GM20431 (cell line): ENCODE results near the gene REM2.

Source experiments
- in situ Hi-C: fragments of 300-500 bp; cut with MseI, MboI; formaldehyde crosslinking; loops from one replicate; pipeline ENCODE4 v1.15.0; 2020; ENCODE audit warnings: low sequenced_read_pairs; ENCODE audit not compliant: unreplicated experiment

REM2 gene, protein sequence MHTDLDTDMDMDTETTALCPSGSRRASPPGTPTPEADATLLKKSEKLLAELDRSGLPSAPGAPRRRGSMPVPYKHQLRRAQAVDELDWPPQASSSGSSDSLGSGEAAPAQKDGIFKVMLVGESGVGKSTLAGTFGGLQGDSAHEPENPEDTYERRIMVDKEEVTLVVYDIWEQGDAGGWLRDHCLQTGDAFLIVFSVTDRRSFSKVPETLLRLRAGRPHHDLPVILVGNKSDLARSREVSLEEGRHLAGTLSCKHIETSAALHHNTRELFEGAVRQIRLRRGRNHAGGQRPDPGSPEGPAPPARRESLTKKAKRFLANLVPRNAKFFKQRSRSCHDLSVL

GRCh38 chr14:22883173-22883976, at the start of gene REM2:
REM2 (plus strand) TSS chr14:22883222; CDS start chr14:22883288, 66 bp downstream.
- in situ Hi-C loops: no loop called here

DNA sequence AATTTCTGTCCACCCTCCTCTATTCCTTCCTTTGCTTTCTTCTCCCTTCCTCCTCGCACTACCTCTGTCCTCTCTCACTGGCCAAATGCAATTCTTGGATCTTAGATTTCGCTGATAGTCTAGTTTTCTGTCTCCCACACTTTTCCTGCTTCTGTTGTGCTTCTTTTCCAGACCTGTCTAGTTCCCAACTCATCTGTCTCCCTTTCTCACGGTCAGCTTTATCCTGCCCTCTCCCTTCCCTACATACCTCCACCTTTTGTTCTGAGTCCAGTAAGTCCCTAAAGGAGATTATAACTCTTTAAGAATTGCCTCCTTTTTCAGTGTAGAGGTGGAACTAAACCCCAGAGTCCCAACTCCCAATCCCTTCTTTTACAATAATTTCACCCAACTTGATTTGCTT, 47.5 kb upstream of the REM2 start:
- in situ Hi-C loops: loop anchor here (25.0 kb wide), 1 partner anchor 448 kb away; no protein-coding TSS in a partner anchor

DNA sequence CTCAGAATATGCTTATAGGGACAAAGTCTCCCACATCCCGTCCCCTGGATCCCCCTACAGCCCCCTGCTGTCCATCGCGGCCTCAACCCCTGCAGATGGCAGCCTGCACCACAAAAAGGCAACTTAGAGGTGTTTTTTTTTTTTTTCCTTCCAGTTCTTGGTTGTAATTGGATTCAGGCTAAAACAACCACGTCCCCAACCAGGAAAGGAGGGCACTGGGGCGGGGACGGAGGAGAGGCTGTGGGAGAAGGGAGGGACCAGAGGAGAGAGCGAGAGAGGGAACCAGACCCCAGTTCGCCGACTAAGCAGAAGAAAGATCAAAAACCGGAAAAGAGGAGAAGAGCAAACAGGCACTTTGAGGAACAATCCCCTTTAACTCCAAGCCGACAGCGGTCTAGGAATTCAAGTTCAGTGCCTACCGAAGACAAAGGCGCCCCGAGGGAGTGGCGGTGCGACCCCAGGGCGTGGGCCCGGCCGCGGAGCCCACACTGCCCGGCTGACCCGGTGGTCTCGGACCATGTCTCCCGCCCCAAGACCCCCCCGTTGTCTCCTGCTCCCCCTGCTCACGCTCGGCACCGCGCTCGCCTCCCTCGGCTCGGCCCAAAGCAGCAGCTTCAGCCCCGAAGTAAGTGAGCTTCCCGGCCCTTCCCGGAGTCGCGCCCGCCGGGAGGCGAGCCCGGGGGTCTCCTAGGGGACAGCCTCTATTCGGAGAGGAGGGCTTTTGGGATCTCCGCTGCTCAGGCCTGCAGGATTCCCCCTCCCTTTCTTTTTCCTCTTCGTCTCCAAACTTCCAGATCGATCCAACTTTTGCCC, 46.5 kb upstream of the REM2 start, which contains the start of gene MMP14:
Gene MMP14, plus strand, starts transcription at position 285 of the 813 bp plus-strand sequence. Its CDS starts 233 bp downstream, at position 518.
- in situ Hi-C loops: loop anchor here (25.0 kb wide), 1 partner anchor 449 kb away; no protein-coding TSS in a partner anchor

- in situ Hi-C loops: loop anchor here (25.0 kb wide), 1 partner anchor 450 kb away; no protein-coding TSS in a partner anchor
Measured at GRCh38 chr14:22837114-22837749, 45.8 kb upstream of the REM2 start.

- in situ Hi-C loops: loop anchor here (25.0 kb wide), 1 partner anchor 451 kb away; no protein-coding TSS in a partner anchor
Measured at GRCh38 chr14:22837750-22838538, 45.1 kb upstream of the REM2 start.

DNA sequence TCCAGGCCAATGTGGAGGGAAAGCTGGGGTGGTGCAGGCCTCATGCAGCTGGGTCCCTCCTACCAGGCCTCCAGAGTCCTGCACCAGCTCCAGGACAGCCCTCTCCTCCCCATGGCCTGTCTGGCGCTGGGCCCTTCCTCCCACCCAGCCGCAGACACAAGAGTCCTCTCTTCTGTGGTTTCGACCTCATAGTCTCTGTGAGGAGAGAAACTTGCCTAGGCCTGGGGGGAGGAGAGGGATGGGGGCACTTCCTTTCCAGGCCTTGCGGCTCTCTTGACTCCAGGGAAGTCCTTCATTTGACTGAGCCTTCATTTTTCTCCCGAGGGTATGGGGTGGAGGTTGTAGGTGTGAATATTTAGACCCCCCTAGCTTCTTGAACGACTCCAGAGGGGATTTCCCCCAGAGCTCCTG, 44.4 kb upstream of the REM2 start:
- in situ Hi-C loops: loop anchor here (25.0 kb wide), 1 partner anchor 451 kb away; no protein-coding TSS in a partner anchor

GRCh38 chr14:22839159-22839779, 43.8 kb upstream of the REM2 start:
- in situ Hi-C loops: loop anchor here (25.0 kb wide), 1 partner anchor 452 kb away; no protein-coding TSS in a partner anchor

DNA sequence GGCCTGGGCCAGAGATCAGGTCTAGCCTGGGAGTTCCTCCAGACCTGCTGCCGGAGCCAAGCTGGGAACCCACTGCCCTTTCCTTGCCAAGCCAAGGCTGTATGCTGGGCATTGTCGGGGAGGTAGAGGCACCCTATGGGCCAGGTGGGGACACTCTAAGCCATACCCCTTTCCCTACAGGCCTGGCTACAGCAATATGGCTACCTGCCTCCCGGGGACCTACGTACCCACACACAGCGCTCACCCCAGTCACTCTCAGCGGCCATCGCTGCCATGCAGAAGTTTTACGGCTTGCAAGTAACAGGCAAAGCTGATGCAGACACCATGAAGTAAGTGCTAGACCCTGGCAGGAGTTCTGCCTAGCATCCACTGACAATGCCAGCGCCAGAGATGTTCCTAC, 41.7 kb upstream of the REM2 start:
- in situ Hi-C loops: loop anchor here (25.0 kb wide), 1 partner anchor 454 kb away; no protein-coding TSS in a partner anchor

- in situ Hi-C loops: loop anchor here (25.0 kb wide), 1 partner anchor 454 kb away; no protein-coding TSS in a partner anchor
Measured at GRCh38 chr14:22841769-22842168, 41.3 kb upstream of the REM2 start.

- in situ Hi-C loops: loop anchor here (25.0 kb wide), 1 partner anchor 455 kb away; no protein-coding TSS in a partner anchor
Measured at GRCh38 chr14:22842211-22843122, 40.6 kb upstream of the REM2 start.

GRCh38 chr14:22843123-22843925, 39.7 kb upstream of the REM2 start:
- in situ Hi-C loops: loop anchor here (25.0 kb wide), 1 partner anchor 456 kb away; no protein-coding TSS in a partner anchor

- in situ Hi-C loops: loop anchor here (25.0 kb wide), 1 partner anchor 457 kb away; no protein-coding TSS in a partner anchor
Measured at GRCh38 chr14:22844221-22845102, 38.6 kb upstream of the REM2 start.

- in situ Hi-C loops: loop anchor here (25.0 kb wide), 1 partner anchor 458 kb away; no protein-coding TSS in a partner anchor
Measured at GRCh38 chr14:22845103-22845394, 38.0 kb upstream of the REM2 start.

DNA sequence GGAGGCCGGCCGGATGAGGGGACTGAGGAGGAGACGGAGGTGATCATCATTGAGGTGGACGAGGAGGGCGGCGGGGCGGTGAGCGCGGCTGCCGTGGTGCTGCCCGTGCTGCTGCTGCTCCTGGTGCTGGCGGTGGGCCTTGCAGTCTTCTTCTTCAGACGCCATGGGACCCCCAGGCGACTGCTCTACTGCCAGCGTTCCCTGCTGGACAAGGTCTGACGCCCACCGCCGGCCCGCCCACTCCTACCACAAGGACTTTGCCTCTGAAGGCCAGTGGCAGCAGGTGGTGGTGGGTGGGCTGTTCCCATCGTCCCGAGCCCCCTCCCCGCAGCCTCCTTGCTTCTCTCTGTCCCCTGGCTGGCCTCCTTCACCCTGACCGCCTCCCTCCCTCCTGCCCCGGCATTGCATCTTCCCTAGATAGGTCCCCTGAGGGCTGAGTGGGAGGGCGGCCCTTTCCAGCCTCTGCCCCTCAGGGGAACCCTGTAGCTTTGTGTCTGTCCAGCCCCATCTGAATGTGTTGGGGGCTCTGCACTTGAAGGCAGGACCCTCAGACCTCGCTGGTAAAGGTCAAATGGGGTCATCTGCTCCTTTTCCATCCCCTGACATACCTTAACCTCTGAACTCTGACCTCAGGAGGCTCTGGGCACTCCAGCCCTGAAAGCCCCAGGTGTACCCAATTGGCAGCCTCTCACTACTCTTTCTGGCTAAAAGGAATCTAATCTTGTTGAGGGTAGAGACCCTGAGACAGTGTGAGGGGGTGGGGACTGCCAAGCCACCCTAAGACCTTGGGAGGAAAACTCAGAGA, 37.0 kb upstream of the REM2 start:
- in situ Hi-C loops: loop anchor here (25.0 kb wide), 1 partner anchor 459 kb away; no protein-coding TSS in a partner anchor
